K562 (cell line): Measurements from ENCODE around the gene SORT1. TPM values are rescaled to one million over a fixed set of nuclear protein-coding genes. Genes with fewer than 3 reads are reported as not detected.

Experiments
- MBD1 ChIP-seq: fragments of 250-450 bp; sonication (Bioruptor Pico); IDR thresholded peaks from 2 replicates; pipeline ENCODE4 v1.8.0; 2022; ENCODE audit warnings: inconsistent platforms
- MGA ChIP-seq: fragments of 450-650 bp; IDR thresholded peaks from 2 replicates; pipeline ENCODE4 v1.6.1; 2016; ENCODE audit warnings: mild to moderate bottlenecking, moderate library complexity
- ZBTB40 ChIP-seq, 2 experiments: fragments of 450-650 bp in 1 of 2; sonication (generic) in 1 of 2; formaldehyde crosslinking in 1 of 2; IDR thresholded peaks; 2 replicates each; pipeline versions ENCODE4 v1.7.1 to v1.9.0; 2016 to 2022; ENCODE audit warnings: inconsistent platforms in 1 of 2, mild to moderate bottlenecking in 1 of 2, missing genetic modification reagents in 1 of 2
- polyA plus RNA-seq, 8 experiments: library from polyadenylated mRNA; depleted of rRNA in 4 of 8; stranded (reverse) in 5 of 8; unstranded in 3 of 8; fragments of >200 nt; fragmentation: Nextera tagmentation in 2 of 8; fragmentation: Illumina TruSeq in 1 of 8; extraction: Ambion mirVana in 2 of 8; extraction: Trizol in 1 of 8; gene quantifications; 2 replicates each; pipeline versions ENCODE4 v1.2.1 to v1.2.3, GENCODE V29; 2011 to 2014; ENCODE audit warnings: inconsistent platforms in 1 of 8, missing spikeins in 1 of 8
- total RNA-seq, 7 experiments: library from RNA; depleted of rRNA in 6 of 7; stranded (reverse); fragments of >200 nt in 6 of 7; fragmentation: Illumina TruSeq in 2 of 7; extraction: Trizol in 2 of 7; gene quantifications; 2 replicates each; pipeline versions ENCODE4 v1.2.1 to v1.2.3, GENCODE V29; 2011 to 2021; ENCODE audit warnings: low replicate concordance in 1 of 7

The SORT1 gene
- total and polyA plus RNA-seq, 9 of the 15 experiments (the other 6 are each of a cell fraction or from before 2014, with no cell fraction given), result 27.4 to 112 (median 65.0) TPM

- TF ChIP-seq ZBTB40 (IDR thresholded peaks at IDR 0.05) (no peak), ZBTB40 (CRISPR knock-in tag; IDR thresholded peaks at IDR 0.05) (no peak), MBD1 (CRISPR knock-in tag) (no peak), MGA (no peak)
These were observed 93.3 kb downstream of the SORT1 start (continued) for GRCh38 chr1:109304226-109304920.
